Liver (tissue), 9 donors: ENCODE measurements around the gene MDC1. TPM values are rescaled to one million over a fixed set of nuclear protein-coding genes. Genes with fewer than 3 reads are reported as not detected.

Experiments
- DNase-seq: peaks from one replicate; pipeline ENCODE4 v3.0.0-alpha.2; 2017; ENCODE audit warnings: low spot score
- H3K27ac ChIP-seq, 2 donors: one replicate each; pipeline ENCODE4 v1.7.0; 2013; ENCODE audit warnings: inconsistent platforms in 2 of 2, low read length in 2 of 2, control low read depth in 1 of 2, low read depth in 1 of 2, mild to moderate bottlenecking in 1 of 2
- H3K27me3 ChIP-seq, 4 donors: one replicate each; pipeline versions ENCODE4 v1.6.1 to v1.7.0; 2013; ENCODE audit warnings: low read length in 3 of 4, inconsistent platforms in 1 of 4, mild to moderate bottlenecking in 1 of 4, moderate library complexity in 1 of 4; ENCODE audit not compliant: control insufficient read depth in 4 of 4, insufficient read depth in 4 of 4
- H3K36me3 ChIP-seq, 4 donors: one replicate each; pipeline versions ENCODE4 v1.6.1 to v1.7.0; 2013; ENCODE audit warnings: low read length in 3 of 4, mild to moderate bottlenecking in 3 of 4, low read depth in 1 of 4, moderate library complexity in 1 of 4; ENCODE audit not compliant: control insufficient read depth in 4 of 4, insufficient read depth in 3 of 4
- H3K4me1 ChIP-seq, 4 donors: one replicate each; pipeline versions ENCODE4 v1.6.1 to v1.7.0; 2013; ENCODE audit warnings: low read length in 3 of 4, mild to moderate bottlenecking in 3 of 4, moderate library complexity in 1 of 4; ENCODE audit not compliant: control insufficient read depth in 4 of 4, insufficient read depth in 4 of 4
- H3K4me3 ChIP-seq, 3 donors: one replicate each; pipeline versions ENCODE4 v1.6.1 to v1.7.0; 2013; ENCODE audit warnings: low read length in 3 of 3, control low read depth in 1 of 3, low read depth in 1 of 3, mild to moderate bottlenecking in 1 of 3
- H3K9ac ChIP-seq, 2 donors: one replicate each; pipeline ENCODE4 v1.7.0; 2013; ENCODE audit warnings: low read length in 2 of 2, mild to moderate bottlenecking in 2 of 2, moderate library complexity in 2 of 2, control low read depth in 1 of 2, low read depth in 1 of 2
- H3K9me3 ChIP-seq, 4 donors: one replicate each; pipeline versions ENCODE4 v1.6.1 to v1.7.0; 2013; ENCODE audit warnings: low read length in 3 of 4; ENCODE audit not compliant: control insufficient read depth in 4 of 4
- EGR1 ChIP-seq, 2 donors: IDR thresholded peaks; 2 replicates each; pipeline ENCODE4 v1.6.1; 2016 to 2018; ENCODE audit warnings: antibody characterized with exemption in 2 of 2, low read depth in 2 of 2
- FOXA1 ChIP-seq: IDR thresholded peaks from 2 replicates; pipeline ENCODE4 v1.6.1; 2016; ENCODE audit warnings: antibody characterized with exemption
- FOXA2 ChIP-seq: IDR thresholded peaks from 2 replicates; pipeline ENCODE4 v1.6.1; 2016; ENCODE audit warnings: antibody characterized with exemption
- GABPA ChIP-seq, 2 donors: IDR thresholded peaks in 1 of 2; conservative IDR thresholded peaks in 1 of 2; 2 replicates each; pipeline ENCODE4 v1.6.1; 2016; ENCODE audit warnings: antibody characterized with exemption in 2 of 2, mild to moderate bottlenecking in 1 of 2, moderate library complexity in 1 of 2
- HNF4A ChIP-seq, 2 donors: conservative IDR thresholded peaks; 2 replicates each; pipeline ENCODE4 v1.6.1; 2016; ENCODE audit warnings: antibody characterized with exemption in 2 of 2, mild to moderate bottlenecking in 2 of 2
- HNF4G ChIP-seq: IDR thresholded peaks from 2 replicates; pipeline ENCODE4 v1.6.1; 2016; ENCODE audit warnings: antibody characterized with exemption
- JUND ChIP-seq, 2 donors: IDR thresholded peaks; 2 replicates each; pipeline ENCODE4 v1.6.1; 2016; ENCODE audit warnings: antibody characterized with exemption in 2 of 2
- NR2F2 ChIP-seq: IDR thresholded peaks from 2 replicates; pipeline ENCODE4 v1.6.1; 2016; ENCODE audit warnings: antibody characterized with exemption
- RAD21 ChIP-seq, 2 donors: IDR thresholded peaks; 2 replicates each; pipeline ENCODE4 v1.6.1; 2016; ENCODE audit warnings: antibody characterized with exemption in 2 of 2, mild to moderate bottlenecking in 2 of 2
- RXRA ChIP-seq, 2 donors: IDR thresholded peaks; 2 replicates each; pipeline ENCODE4 v1.6.1; 2017 to 2018; ENCODE audit warnings: antibody characterized with exemption in 2 of 2, mild to moderate bottlenecking in 1 of 2
- SP1 ChIP-seq: IDR thresholded peaks from 2 replicates; pipeline ENCODE4 v1.6.1; 2018; ENCODE audit warnings: antibody characterized with exemption, mild to moderate bottlenecking
- TAF1 ChIP-seq: conservative IDR thresholded peaks from 2 replicates; pipeline ENCODE4 v1.6.1; 2016; ENCODE audit warnings: antibody characterized with exemption, mild to moderate bottlenecking
- YY1 ChIP-seq: IDR thresholded peaks from 2 replicates; pipeline ENCODE4 v1.6.1; 2016; ENCODE audit warnings: antibody characterized with exemption, mild to moderate bottlenecking
- ZBTB33 ChIP-seq: IDR thresholded peaks from 2 replicates; pipeline ENCODE4 v1.6.1; 2016; ENCODE audit warnings: antibody characterized with exemption
- WGBS: extraction: QIAGEN DNeasy Blood & Tissue Kit; methylation state at CpG from one replicate; pipeline ENCODE4 v1.1.7; 2013; 5-methylcytosine and 5-hydroxymethylcytosine counted together
- polyA plus RNA-seq, 2 donors: library from polyadenylated mRNA; stranded (reverse) in 1 of 2; unstranded in 1 of 2; fragments of 200-250 nt in 1 of 2; fragments of >200 nt in 1 of 2; fragmentation: Nextera tagmentation in 1 of 2; extraction: Ambion mirVana in 1 of 2; gene quantifications; one replicate each; pipeline versions ENCODE4 v1.2.1 to v1.2.3, GENCODE V29; 2013 to 2015
- total RNA-seq, 2 donors: library from RNA; depleted of rRNA; stranded (reverse); fragments of >200 nt; gene quantifications; one replicate each; pipeline ENCODE4 v1.2.3, GENCODE V29; 2014
- TF ChIP-seq, protein P1 (sequence below): fragments of 150-350 bp; IDR thresholded peaks from 2 replicates; pipeline ENCODE4 v1.5.1; 2017; ENCODE audit warnings: improper control_type of control experiment, low read depth, low read length; ENCODE audit not compliant: missing input control
- TF ChIP-seq, protein P2 (sequence below): IDR thresholded peaks from 2 replicates; pipeline ENCODE4 v1.6.1; 2016; ENCODE audit warnings: antibody characterized with exemption
- TF ChIP-seq, protein P3 (sequence below): IDR thresholded peaks from 2 replicates; pipeline ENCODE4 v1.6.1; 2016; ENCODE audit warnings: antibody characterized with exemption
- TF ChIP-seq, protein P4 (sequence below): IDR thresholded peaks from 2 replicates; pipeline ENCODE4 v1.6.1; 2016; ENCODE audit warnings: antibody characterized with exemption, mild to moderate bottlenecking
- donor health status: healthy.
- donor health status: healthy.
- donor health status: healthy.
- donor health status: healthy.
- donor health status: healthy.

MDC1 gene
- total and polyA plus RNA-seq, 4 donors: 5.9 to 15.5 (median 8.4) TPM

- no peak overlapping the region for H3K27ac ChIP-seq
- peaks cover 3 to 22% (median 10%) of the 10 kb centered on the region in 4 donors for H3K36me3 ChIP-seq
- TF ChIP-seq, protein P1, sequence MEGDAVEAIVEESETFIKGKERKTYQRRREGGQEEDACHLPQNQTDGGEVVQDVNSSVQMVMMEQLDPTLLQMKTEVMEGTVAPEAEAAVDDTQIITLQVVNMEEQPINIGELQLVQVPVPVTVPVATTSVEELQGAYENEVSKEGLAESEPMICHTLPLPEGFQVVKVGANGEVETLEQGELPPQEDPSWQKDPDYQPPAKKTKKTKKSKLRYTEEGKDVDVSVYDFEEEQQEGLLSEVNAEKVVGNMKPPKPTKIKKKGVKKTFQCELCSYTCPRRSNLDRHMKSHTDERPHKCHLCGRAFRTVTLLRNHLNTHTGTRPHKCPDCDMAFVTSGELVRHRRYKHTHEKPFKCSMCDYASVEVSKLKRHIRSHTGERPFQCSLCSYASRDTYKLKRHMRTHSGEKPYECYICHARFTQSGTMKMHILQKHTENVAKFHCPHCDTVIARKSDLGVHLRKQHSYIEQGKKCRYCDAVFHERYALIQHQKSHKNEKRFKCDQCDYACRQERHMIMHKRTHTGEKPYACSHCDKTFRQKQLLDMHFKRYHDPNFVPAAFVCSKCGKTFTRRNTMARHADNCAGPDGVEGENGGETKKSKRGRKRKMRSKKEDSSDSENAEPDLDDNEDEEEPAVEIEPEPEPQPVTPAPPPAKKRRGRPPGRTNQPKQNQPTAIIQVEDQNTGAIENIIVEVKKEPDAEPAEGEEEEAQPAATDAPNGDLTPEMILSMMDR: no peak
- TF ChIP-seq, protein P2, sequence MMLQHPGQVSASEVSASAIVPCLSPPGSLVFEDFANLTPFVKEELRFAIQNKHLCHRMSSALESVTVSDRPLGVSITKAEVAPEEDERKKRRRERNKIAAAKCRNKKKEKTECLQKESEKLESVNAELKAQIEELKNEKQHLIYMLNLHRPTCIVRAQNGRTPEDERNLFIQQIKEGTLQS: no peak
- H3K27me3 ChIP-seq: no peaks in the 10 kb centered on the region
- H3K4me3 ChIP-seq: no peak overlapping the region
- DNase-seq: no peak
- H3K9ac ChIP-seq: no peak overlapping the region
- 98% methylated on average over 4 of the region's 4 CpGs for WGBS
- no peaks in the 10 kb centered on the region for H3K9me3 ChIP-seq
- peaks cover 7 to 34% (median 22%) of the 10 kb centered on the region in 4 donors for H3K4me1 ChIP-seq
Measured at GRCh38 chr6:30705620-30706019, 11.5 kb downstream of the MDC1 start.

GRCh38 chr6:30703821-30704220 is 13.3 kb downstream of the MDC1 start:
- H3K4me3 ChIP-seq: no peak overlapping the region
- H3K4me1 ChIP-seq: peaks cover 4 to 22% (median 16%) of the 10 kb centered on the region in 4 donors
- H3K27ac ChIP-seq: no peak overlapping the region
- H3K9me3 ChIP-seq: no peaks in the 10 kb centered on the region
- TF ChIP-seq FOXA1 (no peak), FOXA2 (no peak), SP1 (no peak), RAD21 (IDR thresholded peaks at IDR 0.05) (no peak), RXRA (IDR thresholded peaks at IDR 0.05) (no peak), GABPA (IDR thresholded peaks at IDR 0.05 in 1 of 2, conservative IDR thresholded peaks at IDR 0.05 in 1 of 2) (no peak), YY1 (no peak), HNF4A (conservative IDR thresholded peaks at IDR 0.05) (no peak), HNF4G (no peak), EGR1 (IDR thresholded peaks at IDR 0.05; ENCODE audit: low read depth in 2 of 2) (no peak), ZBTB33 (no peak), TAF1 (no peak), JUND (IDR thresholded peaks at IDR 0.05) (no peak), NR2F2 (no peak)
- TF ChIP-seq, protein P1: no peak
- TF ChIP-seq, protein P3, sequence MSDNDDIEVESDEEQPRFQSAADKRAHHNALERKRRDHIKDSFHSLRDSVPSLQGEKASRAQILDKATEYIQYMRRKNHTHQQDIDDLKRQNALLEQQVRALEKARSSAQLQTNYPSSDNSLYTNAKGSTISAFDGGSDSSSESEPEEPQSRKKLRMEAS: no peak
- TF ChIP-seq, protein P2: no peak
- TF ChIP-seq, protein P4, sequence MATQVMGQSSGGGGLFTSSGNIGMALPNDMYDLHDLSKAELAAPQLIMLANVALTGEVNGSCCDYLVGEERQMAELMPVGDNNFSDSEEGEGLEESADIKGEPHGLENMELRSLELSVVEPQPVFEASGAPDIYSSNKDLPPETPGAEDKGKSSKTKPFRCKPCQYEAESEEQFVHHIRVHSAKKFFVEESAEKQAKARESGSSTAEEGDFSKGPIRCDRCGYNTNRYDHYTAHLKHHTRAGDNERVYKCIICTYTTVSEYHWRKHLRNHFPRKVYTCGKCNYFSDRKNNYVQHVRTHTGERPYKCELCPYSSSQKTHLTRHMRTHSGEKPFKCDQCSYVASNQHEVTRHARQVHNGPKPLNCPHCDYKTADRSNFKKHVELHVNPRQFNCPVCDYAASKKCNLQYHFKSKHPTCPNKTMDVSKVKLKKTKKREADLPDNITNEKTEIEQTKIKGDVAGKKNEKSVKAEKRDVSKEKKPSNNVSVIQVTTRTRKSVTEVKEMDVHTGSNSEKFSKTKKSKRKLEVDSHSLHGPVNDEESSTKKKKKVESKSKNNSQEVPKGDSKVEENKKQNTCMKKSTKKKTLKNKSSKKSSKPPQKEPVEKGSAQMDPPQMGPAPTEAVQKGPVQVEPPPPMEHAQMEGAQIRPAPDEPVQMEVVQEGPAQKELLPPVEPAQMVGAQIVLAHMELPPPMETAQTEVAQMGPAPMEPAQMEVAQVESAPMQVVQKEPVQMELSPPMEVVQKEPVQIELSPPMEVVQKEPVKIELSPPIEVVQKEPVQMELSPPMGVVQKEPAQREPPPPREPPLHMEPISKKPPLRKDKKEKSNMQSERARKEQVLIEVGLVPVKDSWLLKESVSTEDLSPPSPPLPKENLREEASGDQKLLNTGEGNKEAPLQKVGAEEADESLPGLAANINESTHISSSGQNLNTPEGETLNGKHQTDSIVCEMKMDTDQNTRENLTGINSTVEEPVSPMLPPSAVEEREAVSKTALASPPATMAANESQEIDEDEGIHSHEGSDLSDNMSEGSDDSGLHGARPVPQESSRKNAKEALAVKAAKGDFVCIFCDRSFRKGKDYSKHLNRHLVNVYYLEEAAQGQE: no peak
- H3K9ac ChIP-seq: no peak overlapping the region
- peaks cover 5 to 22% (median 9%) of the 10 kb centered on the region in 4 donors for H3K36me3 ChIP-seq
- H3K27me3 ChIP-seq: no peaks in the 10 kb centered on the region
- WGBS: 90% methylated on average over 4 of the region's 4 CpGs
- no peak for DNase-seq
